Natural killer cell (primary cell): ENCODE measurements around the gene CAMK2B. TPM values are rescaled to one million over a fixed set of nuclear protein-coding genes. Genes with fewer than 3 reads are reported as not detected.

ENCODE experiments used
- ATAC-seq, 3 donors: fragments of 150-1000 bp in 2 of 3; fragments of 200-7000 bp in 1 of 3; cut with Tn5 transposase; 1 replicate in 1 of 3; 2 replicates in 2 of 3; pipeline ENCODE4 v1.10.0; 2021; ENCODE audit warnings: mild to moderate bottlenecking in 2 of 3, moderate library complexity in 2 of 3
- DNase-seq, 2 donors: peaks; one replicate each; pipeline versions ENCODE4 v3.0.0 to v3.0.0-alpha.2; 2013 to 2021; ENCODE audit warnings: mixed read lengths in 1 of 2
- H3K27ac ChIP-seq: one replicate; pipeline ENCODE4 v1.5.1; 2013; ENCODE audit warnings: mild to moderate bottlenecking, low read length
- H3K27me3 ChIP-seq: one replicate; pipeline ENCODE4 v1.6.1; 2013; ENCODE audit warnings: low read length; ENCODE audit not compliant: control insufficient read depth, insufficient read depth
- H3K36me3 ChIP-seq: one replicate; pipeline ENCODE4 v1.6.1; 2013; ENCODE audit warnings: low read length; ENCODE audit not compliant: control insufficient read depth, insufficient read depth
- H3K4me1 ChIP-seq: one replicate; pipeline ENCODE4 v1.6.1; 2013; ENCODE audit warnings: low read length; ENCODE audit not compliant: control insufficient read depth, insufficient read depth
- H3K4me3 ChIP-seq: one replicate; pipeline ENCODE4 v1.5.1; 2013; ENCODE audit warnings: low read length
- H3K9me3 ChIP-seq: one replicate; pipeline ENCODE4 v1.6.1; 2013; ENCODE audit warnings: low read length; ENCODE audit not compliant: control insufficient read depth, insufficient read depth
- H3K27ac Mint-ChIP-seq, 2 donors: one replicate each; pipeline ENCODE4 v1.8.0; 2022; ENCODE audit warnings: mild to moderate bottlenecking in 2 of 2, mixed read lengths in 2 of 2, moderate library complexity in 1 of 2
- H3K27me3 Mint-ChIP-seq, 2 donors: one replicate each; pipeline ENCODE4 v1.8.0; 2022; ENCODE audit warnings: low read depth in 2 of 2, mixed read lengths in 2 of 2
- H3K36me3 Mint-ChIP-seq: one replicate; pipeline ENCODE4 v1.8.0; 2022; ENCODE audit warnings: mixed read lengths
- H3K4me1 Mint-ChIP-seq, 2 donors: one replicate each; pipeline ENCODE4 v1.8.0; 2022; ENCODE audit warnings: mixed read lengths in 2 of 2
- H3K4me3 Mint-ChIP-seq: one replicate; pipeline ENCODE4 v1.8.0; 2022; ENCODE audit warnings: mild to moderate bottlenecking, moderate library complexity, mixed read lengths
- H3K9me3 Mint-ChIP-seq, 2 donors: one replicate each; pipeline ENCODE4 v1.8.0; 2022; ENCODE audit warnings: mixed read lengths in 2 of 2
- CTCF ChIP-seq: fragments of 200-600 bp; IDR thresholded peaks from one replicate; pipeline ENCODE4 v1.8.0; 2022; ENCODE audit warnings: antibody characterized with exemption
- WGBS: methylation state at CpG from one replicate; pipeline ENCODE4 v1.1.7; 2013; ENCODE audit warnings: missing lambda C conversion rate; ENCODE audit not compliant: insufficient coverage; 5-methylcytosine and 5-hydroxymethylcytosine counted together
- intact Hi-C: fragments of 100-400 bp; cut with micrococcal nuclease; formaldehyde crosslinking; loops from one replicate; pipeline ENCODE4 v1.14.2; 2022
- total RNA-seq, 4 donors: library from RNA; stranded (reverse); fragments of 120-200 nt in 1 of 4; gene quantifications; one replicate each; pipeline versions ENCODE4 v1.2.3 to v1.2.4, GENCODE V29; 2013 to 2022

CAMK2B gene
- total RNA-seq, 3 donors from 2014 or later (not counting 1 experiment from before 2014, with no cell fraction given), result 0.70 TPM; not detected in 2

GRCh38 chr7:44247868-44248651 lies 77.3 kb downstream of the CAMK2B start:
- DNase-seq, result no peak
- intact Hi-C loops, result no loop called here
- H3K4me3 Mint-ChIP-seq, result no peak overlapping the region
- H3K27ac ChIP-seq, result no peak overlapping the region
- no peaks in the 10 kb centered on the region for H3K4me1 Mint-ChIP-seq
- H3K27me3 ChIP-seq, result no peaks in the 10 kb centered on the region
- ATAC-seq, result no peak
- H3K4me1 ChIP-seq, result no peaks in the 10 kb centered on the region
- WGBS, result 84% methylated on average over 10 of the region's 10 CpGs
- no peaks in the 10 kb centered on the region for H3K27me3 Mint-ChIP-seq
- no peaks in the 10 kb centered on the region for H3K36me3 ChIP-seq
- TF ChIP-seq CTCF, result no peak
- H3K27ac Mint-ChIP-seq, result no peak overlapping the region
- H3K9me3 Mint-ChIP-seq, result no peaks in the 10 kb centered on the region
- H3K36me3 Mint-ChIP-seq, result no peaks in the 10 kb centered on the region
- H3K4me3 ChIP-seq, result no peak overlapping the region
- H3K9me3 ChIP-seq, result no peaks in the 10 kb centered on the region

GRCh38 chr7:44246396-44247113 lies 78.8 kb downstream of the CAMK2B start:
- Histone ChIP-seq H3K9me3 (no peaks in the 10 kb centered on the region), H3K27me3 (no peaks in the 10 kb centered on the region), H3K4me1 (no peaks in the 10 kb centered on the region), H3K36me3 (no peaks in the 10 kb centered on the region), H3K4me3 (no peak overlapping the region), H3K27ac (no peak overlapping the region)
- no peak for ATAC-seq
- no peak for DNase-seq
- no peak overlapping the region for H3K27ac Mint-ChIP-seq
- intact Hi-C loops, result no loop called here
- H3K9me3 Mint-ChIP-seq, result no peaks in the 10 kb centered on the region
- no peaks in the 10 kb centered on the region for H3K4me1 Mint-ChIP-seq
- H3K36me3 Mint-ChIP-seq, result no peaks in the 10 kb centered on the region
- H3K4me3 Mint-ChIP-seq, result no peak overlapping the region
- 93% methylated on average over 7 of the region's 7 CpGs for WGBS
- no peaks in the 10 kb centered on the region for H3K27me3 Mint-ChIP-seq
- no peak for TF ChIP-seq CTCF

DNA sequence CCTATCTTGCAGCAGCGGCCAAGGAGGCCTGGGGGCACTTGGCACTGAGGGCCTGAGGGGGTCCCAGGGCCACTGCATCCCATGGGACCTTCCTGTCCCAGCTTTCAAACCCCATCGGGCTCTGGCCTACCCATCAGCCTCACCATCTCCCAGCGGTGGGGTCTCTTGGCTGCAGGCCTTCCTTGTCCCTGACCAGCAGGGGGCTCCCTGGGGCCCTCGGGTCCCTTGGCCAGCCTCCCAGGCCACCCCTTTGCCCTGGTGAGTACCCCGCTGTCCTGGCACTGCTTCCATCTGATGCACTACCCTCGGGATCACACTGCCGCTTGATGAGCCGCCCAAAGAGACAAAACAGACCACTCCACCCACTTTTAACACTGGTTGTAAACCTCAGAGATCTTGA lies 81.1 kb downstream of the CAMK2B start:
- Histone ChIP-seq H3K36me3 (no peaks in the 10 kb centered on the region), H3K27ac (no peak overlapping the region), H3K9me3 (no peaks in the 10 kb centered on the region), H3K27me3 (no peaks in the 10 kb centered on the region), H3K4me1 (peaks cover 7% of the 10 kb centered on the region), H3K4me3 (no peak overlapping the region)
- Mint-ChIP-seq H3K9me3 (no peaks in the 10 kb centered on the region), H3K27me3 (no peaks in the 10 kb centered on the region), H3K27ac (no peak overlapping the region), H3K36me3 (no peaks in the 10 kb centered on the region), H3K4me3 (no peak overlapping the region), H3K4me1 (no peaks in the 10 kb centered on the region)
- ATAC-seq (peak in 1 of 3 donors; percentile 37), DNase-seq (peak in 1 of 2 donors; percentile 48)
- TF ChIP-seq CTCF, result no peak
- intact Hi-C loops, result no loop called here
- WGBS, result 57% methylated on average over 8 of the region's 8 CpGs
